SK-N-SH (cell line): ENCODE results near the gene GLIPR1L2.

Experiments
- GABPA ChIP-seq: IDR thresholded peaks from 2 replicates; pipeline ENCODE4 v1.4.0; 2012; ENCODE audit warnings: low read depth, mild to moderate bottlenecking
- RAD21 ChIP-seq: IDR thresholded peaks from 2 replicates; pipeline ENCODE4 v1.6.1; 2012; ENCODE audit warnings: mild to moderate bottlenecking, low read length
- TF ChIP-seq, protein P1 (sequence below): fragments of 200-600 bp; sonication (generic); IDR thresholded peaks from 2 replicates; pipeline ENCODE4 v1.6.1; 2017; ENCODE audit warnings: antibody characterized with exemption, mild to moderate bottlenecking, moderate library complexity
- TF ChIP-seq, protein P2 (sequence below): IDR thresholded peaks from 2 replicates; pipeline ENCODE4 v1.6.1; 2012; ENCODE audit warnings: mild to moderate bottlenecking, low read depth, low read length, moderate library complexity

DNA sequence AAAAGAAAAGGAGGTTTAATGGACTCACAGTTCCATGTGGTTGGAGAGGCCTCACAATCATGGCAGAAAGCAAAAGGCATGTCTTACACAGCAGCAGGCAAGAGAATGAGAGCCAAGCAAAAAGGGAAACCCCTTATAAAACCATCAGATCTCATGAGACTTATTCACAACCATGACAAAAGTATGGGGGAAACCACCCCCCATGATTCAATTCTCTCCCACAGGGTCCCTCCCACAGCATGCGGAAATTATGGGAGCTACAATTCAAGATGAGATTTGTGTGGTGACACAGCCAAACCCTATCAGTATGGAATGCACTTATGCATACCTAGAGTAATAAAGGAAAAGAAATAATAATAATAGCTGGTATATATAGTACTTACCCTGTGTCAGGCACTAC is 85.2 kb downstream of the GLIPR1L2 start:
- TF ChIP-seq GABPA (no peak), RAD21 (no peak)
- TF ChIP-seq, protein P1, sequence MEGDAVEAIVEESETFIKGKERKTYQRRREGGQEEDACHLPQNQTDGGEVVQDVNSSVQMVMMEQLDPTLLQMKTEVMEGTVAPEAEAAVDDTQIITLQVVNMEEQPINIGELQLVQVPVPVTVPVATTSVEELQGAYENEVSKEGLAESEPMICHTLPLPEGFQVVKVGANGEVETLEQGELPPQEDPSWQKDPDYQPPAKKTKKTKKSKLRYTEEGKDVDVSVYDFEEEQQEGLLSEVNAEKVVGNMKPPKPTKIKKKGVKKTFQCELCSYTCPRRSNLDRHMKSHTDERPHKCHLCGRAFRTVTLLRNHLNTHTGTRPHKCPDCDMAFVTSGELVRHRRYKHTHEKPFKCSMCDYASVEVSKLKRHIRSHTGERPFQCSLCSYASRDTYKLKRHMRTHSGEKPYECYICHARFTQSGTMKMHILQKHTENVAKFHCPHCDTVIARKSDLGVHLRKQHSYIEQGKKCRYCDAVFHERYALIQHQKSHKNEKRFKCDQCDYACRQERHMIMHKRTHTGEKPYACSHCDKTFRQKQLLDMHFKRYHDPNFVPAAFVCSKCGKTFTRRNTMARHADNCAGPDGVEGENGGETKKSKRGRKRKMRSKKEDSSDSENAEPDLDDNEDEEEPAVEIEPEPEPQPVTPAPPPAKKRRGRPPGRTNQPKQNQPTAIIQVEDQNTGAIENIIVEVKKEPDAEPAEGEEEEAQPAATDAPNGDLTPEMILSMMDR, result no peak
- TF ChIP-seq, protein P2, sequence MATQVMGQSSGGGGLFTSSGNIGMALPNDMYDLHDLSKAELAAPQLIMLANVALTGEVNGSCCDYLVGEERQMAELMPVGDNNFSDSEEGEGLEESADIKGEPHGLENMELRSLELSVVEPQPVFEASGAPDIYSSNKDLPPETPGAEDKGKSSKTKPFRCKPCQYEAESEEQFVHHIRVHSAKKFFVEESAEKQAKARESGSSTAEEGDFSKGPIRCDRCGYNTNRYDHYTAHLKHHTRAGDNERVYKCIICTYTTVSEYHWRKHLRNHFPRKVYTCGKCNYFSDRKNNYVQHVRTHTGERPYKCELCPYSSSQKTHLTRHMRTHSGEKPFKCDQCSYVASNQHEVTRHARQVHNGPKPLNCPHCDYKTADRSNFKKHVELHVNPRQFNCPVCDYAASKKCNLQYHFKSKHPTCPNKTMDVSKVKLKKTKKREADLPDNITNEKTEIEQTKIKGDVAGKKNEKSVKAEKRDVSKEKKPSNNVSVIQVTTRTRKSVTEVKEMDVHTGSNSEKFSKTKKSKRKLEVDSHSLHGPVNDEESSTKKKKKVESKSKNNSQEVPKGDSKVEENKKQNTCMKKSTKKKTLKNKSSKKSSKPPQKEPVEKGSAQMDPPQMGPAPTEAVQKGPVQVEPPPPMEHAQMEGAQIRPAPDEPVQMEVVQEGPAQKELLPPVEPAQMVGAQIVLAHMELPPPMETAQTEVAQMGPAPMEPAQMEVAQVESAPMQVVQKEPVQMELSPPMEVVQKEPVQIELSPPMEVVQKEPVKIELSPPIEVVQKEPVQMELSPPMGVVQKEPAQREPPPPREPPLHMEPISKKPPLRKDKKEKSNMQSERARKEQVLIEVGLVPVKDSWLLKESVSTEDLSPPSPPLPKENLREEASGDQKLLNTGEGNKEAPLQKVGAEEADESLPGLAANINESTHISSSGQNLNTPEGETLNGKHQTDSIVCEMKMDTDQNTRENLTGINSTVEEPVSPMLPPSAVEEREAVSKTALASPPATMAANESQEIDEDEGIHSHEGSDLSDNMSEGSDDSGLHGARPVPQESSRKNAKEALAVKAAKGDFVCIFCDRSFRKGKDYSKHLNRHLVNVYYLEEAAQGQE, result no peak
